Dermis blood vessel endothelial cell (primary cell): Measurements from ENCODE around the gene KIF6. TPM values are rescaled to one million over a fixed set of nuclear protein-coding genes. Genes with fewer than 3 reads are reported as not detected.
"Not testable (repeated sequence)": the region's sequence is repeated elsewhere in the genome, so short reads cannot be mapped to it uniquely, and the experiment has no call there.

ENCODE experiments used
- DNase-seq: peaks from one replicate; pipeline ENCODE4 v3.0.0; 2010
- total RNA-seq: library from RNA; depleted of rRNA; stranded (reverse); fragments of >200 nt; gene quantifications from 2 replicates; pipeline ENCODE4 v1.2.3, GENCODE V29; 2014

Gene KIF6
- total RNA-seq, 1 donor from 2014 or later = not detected

DNA sequence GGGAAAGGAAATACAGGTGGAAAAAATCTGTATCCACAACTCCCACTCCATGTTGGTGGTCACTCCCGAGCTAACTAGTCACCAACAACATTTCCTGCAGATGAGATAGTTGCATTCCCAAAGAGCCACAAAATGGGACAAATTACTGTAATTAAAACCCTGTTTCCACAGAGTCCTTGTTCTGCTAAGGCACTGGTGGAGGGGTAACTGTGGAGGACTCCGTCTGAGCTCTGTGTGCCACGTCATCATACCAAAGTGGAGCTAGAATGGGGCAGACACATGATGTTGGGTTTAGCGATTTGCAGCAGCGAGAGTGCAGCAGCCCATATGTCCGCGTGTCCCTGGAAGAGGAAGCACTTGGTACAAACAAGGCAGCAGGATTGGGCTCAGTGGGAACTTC is 230.2 kb downstream of the KIF6 start:
- no peak for DNase-seq

DNA sequence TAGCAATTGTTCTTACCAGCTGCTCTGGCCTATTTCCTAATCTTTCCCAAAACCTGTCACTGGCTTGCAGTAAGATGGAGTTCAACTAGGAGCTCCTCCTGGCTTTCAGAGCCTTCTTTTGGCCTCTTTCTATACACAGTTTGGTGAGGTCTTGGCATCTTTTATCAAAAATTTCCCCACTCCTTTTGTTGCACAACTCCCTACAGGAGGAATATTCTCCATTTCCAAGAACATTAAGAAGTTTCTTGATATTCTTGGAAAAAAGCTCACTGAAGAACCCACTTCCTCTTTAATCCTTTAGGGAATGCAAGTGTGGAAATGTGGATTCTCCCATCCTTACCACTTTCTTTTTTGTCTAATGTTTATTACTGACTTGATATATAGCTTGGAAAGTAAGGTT is 231.4 kb downstream of the KIF6 start:
- DNase-seq = no peak

DNA sequence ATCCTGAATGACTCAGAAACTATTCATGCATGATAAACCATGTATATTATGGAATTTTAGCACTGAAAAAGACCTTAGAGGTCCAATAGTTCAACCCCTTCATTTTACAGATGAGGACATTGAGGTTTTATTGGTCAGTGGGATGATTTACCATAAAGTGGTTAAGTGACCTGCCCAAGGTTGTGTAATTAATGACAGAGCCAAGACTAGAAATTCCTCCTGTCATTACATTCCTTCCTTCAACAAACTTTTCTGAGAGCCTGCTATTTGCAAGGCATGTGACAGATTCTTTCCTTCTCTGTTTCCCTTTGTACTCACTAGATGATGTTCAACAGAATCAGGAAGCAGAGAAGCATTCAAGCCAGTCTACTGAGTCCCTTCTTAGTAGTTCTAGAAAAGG is 232.0 kb downstream of the KIF6 start:
- DNase-seq = no peak

DNA sequence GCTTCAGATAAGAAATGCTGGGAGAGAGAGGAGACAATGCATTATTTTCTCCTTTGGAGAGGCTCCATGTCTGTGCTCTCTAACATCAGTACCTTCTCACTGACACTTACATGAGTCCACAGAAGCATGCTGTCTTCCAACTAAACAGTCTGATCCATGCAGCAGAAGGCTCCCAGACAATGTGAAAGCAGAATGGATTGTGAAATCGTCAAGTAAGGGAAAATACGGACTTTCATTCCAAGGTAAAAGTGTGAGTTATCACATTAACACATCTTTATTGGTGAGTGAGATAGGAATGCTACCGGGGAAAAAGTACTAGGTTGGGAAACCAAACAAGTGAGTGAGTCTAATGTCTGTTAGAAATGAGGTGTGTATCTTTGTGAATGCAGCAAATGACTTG is 235.1 kb downstream of the KIF6 start:
- no peak for DNase-seq

DNA sequence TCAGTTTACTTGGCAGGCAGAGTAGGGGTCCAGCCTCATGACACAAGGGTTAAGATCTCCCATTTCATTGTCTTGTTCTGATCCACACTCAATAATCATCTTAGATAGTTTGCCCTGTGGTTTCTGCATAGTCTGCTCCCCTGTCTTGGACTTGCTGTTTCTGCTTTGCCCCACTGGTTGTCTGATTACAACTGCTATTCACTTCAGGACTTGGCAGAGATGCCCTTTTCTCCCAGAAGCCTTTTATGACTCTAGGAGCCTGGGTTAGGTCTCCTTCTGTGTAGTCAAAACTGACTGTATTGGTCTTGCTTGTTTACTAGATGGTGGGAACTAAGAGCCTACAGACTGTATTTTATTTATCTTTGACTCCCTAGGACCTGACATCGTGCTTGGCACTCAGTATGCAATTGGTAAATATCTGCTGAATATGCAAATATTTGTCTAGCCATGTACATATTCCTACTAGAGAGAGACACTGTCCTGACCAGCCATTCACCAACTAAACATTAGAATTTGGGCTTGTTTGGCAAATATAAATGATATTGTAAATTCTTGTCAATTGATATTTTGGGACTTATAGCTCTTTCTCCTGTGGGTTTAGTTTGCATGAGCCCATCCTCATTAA is 236.8 kb downstream of the KIF6 start:
- no peak for DNase-seq

DNA sequence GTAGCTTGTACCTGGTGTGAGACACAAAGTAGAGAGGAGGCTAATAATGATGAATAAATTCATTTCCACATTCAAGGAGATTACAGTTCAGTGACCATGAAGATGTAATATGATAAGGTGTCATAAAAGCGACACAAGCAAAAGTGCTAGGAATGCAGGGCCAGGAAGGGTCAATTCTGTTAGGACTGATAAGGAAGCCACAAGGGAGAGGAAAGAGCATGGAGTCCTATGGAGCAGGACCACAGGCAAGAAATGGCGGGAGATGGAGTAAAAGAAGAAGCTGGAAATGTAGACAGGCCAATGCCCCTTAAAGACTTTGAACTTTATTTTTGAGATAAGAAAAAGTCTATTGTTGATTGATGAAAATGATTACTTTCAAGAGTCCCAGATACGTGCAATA is 240.9 kb downstream of the KIF6 start:
- no peak for DNase-seq

DNA sequence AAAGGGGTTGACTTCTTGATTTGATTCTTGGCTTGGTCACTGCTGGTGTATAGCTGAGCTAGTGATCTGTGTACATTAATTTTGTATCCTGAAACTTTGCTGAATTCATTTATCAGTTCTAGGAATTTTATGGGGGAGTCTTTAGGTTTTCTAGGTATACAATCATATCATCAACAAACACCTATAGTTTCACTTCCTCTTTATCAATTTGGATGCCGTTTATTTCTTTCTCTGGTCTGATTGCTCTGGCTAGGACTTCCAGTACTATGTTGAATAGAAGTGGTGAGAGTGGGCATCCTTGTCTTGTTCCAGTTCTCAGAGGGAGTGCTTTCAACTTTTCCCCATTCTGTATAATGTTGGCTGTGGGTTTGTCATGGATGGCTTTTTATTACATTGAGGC is 245.4 kb downstream of the KIF6 start:
- DNase-seq = not testable (repeated sequence)

DNA sequence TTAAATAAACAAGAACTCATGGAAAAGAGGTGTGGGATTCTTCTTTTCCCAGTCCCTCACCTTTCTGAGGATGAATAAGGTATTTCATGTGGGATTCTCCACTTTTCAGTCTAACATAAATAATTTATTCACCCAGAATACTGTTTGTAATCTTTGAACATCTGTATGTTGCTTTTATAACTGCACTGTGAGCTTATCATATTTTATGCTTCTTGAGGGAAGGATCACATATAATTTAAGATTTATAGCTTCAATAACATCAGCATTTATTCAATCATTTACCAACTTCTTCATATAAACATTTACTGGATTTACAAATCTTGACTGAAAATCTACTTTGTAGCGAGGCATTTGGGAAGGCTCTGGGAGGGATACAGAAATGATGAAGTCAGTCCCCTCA is 248.5 kb downstream of the KIF6 start:
- no peak for DNase-seq

DNA sequence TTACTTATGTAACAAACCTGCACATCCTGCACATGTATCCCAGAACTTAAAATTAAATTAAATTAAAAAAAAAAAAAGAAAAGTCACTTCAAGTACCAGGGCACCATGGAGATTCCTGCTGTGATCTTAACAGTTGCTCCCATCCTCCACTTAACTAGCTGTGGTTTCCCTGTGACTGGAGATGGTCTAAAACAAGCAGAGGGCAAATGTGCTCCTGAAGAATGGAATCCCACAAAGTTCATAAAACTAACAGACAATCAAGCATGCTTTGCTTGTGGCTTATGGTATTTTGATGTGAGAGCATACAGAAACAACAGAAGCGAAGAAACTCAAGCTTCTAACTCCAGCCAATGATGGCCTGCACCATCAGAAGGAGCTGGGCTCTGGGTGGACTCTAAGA is 249.1 kb downstream of the KIF6 start:
- DNase-seq = no peak

DNA sequence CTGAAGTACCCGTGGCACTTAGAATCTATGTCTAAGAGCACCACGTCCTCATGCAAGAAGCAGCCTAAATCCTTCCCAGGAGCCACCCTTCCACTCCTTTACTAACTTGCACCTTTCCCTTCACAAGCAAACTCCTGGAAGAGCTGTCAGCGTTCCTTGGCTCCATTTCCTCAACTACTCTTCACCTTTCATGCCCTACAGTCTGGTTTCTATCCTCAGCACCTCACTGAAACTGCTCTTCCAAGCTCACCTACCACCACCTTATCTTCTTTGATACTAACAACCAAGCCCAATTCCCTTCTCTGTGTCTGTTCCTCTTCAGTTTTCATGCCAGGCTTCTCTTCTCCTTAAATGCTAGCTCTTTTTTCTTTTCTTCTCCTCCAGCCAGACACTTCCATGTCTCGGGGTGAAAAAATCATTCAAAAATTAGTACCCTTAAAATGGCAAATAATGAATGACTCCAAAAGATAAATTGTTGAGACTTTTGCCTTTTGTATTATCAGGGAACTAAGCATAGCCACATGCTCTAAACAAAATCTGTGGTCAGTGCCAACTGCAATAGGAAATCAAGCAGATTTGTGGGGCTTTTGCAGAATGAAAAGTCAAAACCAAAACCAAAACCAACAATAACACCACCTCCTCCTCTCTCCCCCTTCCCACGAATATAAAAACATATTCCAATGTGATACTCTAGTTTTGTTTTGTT is 253.1 kb downstream of the KIF6 start:
- DNase-seq = no peak

DNA sequence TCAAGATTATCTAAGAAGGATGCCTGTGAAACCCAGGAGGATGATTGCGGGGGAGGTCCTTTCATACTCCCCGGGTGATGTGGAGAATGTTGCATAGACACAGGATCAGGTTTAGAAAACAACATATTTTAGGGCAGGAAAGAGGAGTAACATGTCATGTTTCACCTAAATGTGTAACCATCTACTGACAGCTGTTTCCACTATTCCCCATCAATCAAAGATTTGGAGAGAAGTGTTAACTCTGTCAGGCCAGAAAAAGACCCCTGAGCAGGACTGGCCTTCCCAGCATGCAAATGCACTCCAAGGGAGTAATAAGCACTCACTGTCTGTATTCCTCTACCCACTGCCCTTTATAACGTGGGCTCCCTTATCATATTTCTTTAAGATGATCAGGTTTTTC is 254.7 kb downstream of the KIF6 start:
- DNase-seq = no peak

DNA sequence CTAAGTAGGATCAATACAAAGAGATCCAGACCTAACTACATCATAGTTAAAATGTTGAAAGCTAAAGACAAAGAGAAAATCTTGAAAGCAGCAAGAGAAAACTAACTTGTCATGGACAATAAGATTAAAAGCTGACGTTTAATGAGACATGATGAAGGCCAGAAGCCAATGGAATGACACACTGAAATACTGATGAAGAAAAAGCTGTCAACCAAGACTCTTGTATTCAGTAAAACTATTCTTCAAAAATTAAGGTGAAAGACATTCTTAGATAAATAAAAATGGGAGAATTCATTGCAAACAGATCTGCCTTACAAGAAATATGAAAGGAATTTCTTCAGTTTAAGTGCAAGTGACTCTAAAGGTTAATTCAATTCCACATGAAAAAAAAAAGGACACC is 256.8 kb downstream of the KIF6 start:
- no peak for DNase-seq

DNA sequence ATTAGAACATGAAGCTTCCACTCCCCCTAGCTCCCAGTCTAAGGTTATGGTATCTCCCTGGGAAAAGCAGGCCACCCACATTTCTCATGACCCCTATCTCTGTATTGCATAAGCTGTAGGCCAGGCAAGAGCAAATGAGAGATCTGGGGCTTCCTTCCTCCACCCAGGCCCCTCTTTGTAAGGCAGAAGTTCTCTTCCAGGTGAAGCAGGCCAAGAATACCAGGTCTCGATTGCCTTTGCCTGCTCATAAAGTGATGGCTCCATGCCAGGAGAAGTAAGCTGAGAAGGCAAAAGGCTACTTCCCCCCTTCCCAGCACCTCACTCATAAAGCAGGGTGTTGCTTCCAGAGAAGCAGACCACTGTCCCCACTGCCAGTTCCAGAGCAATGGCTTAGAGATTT is 258.6 kb downstream of the KIF6 start:
- DNase-seq = no peak

DNA sequence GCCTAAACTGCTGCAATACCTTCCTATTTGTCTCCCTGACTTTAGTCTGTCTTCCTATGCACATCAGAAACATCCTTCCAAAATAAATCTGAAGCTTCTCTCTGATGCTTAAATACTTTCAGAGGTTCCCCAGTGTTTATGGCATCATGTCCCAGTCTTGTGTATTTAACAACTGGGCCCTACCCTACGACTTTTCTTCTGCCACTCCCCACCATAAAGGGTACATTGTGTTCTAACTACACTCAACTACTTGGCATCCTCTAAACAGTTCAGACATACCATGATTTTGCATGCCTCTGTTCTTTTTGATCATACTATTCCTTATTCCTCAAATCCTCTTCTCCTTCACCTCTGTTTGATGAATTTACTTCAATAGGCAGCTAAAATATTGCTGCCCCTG is 259.7 kb downstream of the KIF6 start:
- DNase-seq = no peak

DNA sequence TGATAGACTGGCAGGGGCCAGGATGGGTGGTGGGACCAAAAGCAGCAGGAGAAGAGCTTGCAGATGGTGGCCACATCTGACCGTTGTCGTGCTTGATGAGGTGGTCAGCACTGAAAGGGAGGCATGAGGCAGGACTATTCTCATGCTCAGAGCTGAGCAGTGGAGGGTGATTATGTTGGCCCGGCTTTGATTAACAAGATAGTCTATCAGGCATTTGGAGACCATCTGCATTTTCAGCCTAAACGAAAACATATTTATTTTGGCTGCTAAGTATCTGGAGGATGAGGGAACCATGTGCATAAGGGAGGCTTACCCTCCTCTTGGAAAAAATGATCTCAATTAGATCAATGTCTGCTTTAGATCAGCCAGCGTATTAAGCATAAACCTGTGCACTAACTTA is 261.1 kb downstream of the KIF6 start:
- DNase-seq = no peak

DNA sequence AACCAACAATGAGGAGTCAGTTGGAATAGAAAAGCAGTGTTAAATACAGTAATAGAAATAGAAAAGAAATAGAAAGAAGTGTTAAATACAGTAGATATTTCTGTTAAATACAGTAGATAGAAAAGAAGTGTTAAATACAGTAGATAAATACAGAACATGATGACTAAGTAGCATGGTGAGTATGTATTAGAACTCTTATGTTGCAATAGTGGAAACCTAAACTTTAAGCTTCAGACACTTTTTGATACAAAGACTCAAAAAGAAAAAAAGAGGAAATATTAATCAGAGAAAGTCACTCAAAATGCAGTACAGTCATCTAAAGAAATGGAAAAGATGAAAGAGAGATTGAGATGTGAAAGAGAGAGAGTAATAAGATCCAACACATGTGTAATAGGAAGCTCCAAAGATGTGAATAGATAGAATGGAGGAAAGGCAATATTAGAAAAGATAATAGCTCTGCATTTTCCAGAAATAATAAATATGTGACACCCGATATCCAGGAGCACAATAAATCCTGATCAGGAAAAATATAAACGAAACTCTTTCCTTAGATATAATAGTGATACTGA is 271.2 kb downstream of the KIF6 start:
- no peak for DNase-seq

DNA sequence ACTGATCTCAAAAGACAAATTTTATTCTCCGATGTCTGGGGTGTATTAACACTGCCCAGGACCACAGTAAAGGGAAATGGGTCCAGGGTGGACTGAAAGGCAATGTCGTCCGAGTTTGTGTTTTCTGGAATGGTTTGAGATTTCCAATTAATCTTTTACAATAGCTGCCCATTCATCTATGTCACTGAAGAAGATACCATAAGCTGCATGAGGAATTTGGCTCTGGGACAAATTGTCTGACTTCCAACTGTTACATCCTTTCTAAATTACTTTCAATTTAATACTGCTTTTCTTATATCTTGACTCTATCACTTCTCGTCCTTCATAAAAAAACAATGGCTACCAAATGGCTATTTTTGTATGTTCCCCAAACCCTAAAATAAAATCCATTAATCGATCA is 272.0 kb downstream of the KIF6 start:
- no peak for DNase-seq

DNA sequence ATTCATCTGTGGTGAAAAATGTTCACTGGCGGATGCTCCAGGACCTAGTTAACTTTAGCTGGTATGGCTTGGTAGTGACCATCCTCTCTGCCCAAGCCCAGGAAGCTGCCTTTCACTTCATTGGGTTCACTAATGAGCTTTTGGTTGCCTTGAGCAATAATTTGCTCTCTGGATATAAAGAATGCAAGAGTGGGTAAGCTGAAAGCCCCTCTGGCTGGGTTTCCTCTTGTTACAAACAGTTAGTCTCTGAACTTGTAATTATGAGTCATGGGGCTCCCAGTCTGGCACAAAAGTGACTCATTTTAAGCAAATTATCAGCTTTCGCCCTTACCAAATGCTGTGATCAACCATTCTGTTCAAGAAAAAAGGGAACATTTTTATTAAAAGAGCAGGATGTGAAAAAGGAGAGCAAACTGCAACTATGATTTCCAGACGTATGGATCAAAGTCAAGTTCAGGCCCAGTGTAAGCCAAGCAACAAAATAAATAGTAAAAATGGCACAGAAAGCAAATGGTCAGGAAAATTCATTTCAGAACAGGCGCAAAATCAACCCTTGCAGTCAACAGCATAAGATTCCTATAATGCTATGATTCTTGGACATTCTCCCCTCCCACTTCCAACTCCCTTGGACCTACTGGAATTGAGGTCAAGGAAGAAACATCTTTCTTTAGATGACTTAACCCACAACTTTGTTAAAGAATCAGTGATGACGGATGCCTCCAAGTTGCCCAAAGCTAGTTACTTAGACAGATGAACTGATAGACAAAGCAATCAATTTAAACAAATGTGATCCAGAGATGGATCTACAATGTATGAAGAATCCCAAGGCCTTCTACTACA is 272.7 kb downstream of the KIF6 start:
- no peak for DNase-seq

DNA sequence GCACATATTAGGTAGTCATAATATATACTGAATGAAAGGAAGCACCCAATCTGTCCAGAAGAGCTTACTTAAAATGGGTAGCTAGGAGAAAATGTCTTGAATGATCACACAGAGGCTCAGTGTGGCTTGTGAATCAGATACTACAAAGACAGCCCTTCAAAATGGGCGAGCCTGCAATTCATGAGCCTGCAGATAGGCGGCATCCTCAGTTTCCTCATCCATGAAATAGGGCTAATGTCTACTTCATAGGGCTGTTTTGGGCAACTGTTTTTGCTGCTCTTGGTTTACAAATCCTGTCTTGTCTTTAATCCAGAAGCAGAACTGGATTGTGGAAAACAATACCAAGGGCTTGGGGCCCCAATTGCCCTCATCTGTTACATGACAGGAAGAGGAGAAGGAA is 273.4 kb downstream of the KIF6 start:
- peak; percentile 2 for DNase-seq

DNA sequence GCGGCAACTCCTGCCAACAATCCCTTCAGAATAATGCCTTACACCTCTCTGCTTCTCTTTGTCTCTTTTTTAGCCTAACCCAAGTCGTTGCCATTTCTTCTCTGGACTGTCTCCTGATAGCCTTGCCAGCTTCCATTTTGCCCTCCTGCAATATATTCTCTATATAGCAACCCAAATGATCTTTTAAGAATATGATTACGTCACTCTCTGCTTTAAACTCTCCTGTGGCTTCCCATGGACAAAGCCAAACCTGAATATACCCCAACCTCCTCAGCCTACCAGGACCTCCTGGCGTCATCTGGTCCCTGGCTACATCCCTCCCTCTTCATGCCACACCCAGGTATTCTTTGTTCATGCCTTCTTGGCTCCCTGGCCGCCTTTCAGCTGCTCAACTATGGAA is 276.2 kb downstream of the KIF6 start:
- no peak for DNase-seq

DNA sequence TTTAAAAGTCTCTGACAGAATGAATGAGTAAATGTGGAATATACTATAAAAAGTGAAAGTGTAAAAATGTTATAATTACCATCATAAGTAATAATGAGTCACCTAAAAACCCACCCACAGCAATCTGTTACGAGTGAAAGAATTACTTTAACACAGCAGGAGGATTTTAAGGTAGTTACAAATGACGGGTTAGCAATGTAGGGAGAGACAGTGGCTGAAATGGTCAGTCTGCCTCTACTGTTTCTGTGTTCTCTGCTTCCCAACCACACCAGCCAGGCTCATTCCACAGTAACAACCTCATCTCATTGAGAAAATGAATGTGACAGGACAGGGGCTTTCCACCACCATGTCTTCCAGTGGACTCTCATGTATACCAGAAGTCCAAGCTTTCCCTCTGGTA is 278.3 kb downstream of the KIF6 start:
- no peak for DNase-seq

DNA sequence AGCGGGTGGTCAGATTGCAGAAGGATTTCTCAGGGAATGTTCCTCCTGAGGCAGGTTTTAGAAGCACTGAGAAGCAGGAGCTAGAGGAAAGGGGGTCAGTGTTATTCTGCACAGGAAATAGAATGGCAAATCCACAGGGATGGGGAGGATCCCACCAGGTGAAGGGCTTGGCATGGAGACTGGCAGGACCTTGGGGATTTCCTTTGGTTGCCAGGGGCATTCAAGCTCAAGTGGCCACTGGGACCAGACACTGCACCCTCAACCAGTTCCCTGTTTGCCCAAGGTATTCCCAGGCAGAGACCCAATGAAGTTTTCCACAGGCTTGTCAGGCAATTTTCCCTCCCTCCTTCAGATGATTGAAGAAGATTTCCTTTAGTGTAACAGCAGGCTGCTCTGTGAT is 279.5 kb downstream of the KIF6 start:
- no peak for DNase-seq

DNA sequence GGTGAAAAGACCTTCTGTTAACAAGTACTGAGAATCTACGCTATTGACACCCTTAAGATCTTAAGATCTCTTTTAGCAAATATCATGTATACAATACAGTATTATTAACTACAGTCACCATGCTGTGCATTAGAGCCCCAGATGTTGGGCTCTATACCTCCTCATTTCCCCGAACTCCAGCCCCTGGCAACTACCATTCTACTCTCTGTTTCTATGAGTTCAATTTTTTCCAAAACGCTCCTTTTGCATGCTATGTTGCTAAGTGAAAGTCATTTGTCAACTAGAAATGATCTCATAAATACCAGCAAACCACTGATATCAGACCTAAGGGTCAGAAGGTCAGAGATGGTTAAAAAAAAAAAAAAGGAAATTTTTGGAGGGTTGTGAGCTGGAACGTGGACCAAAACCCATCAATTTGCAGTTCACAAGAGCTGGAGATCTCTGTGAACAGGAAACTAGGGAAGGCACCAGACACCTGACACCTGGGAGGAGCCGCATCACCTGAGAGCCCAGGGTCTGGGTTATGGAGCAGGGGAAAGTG is 280.7 kb downstream of the KIF6 start:
- no peak for DNase-seq
